ENCODE measurements around the gene NCKAP5.

The NCKAP5 gene

DNA sequence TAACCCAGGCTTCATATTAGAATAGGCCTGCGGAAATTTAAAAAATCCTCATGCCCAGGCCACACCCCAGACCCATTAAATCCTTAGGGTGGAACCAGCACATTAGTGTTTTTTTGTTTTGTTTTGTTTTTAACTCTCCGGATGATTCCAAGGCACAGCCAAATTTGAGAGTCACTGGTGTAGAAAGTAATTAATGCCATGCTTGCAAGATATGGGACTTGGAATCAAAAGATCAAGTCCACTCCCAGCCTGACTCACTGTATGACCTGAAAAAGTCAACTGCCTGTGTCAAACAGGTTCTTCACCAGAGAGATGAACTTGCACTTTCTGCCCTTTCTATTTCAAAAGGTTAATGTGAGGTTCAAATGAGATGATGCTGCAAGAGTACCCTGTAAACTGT is 588.0 kb downstream of the NCKAP5 start:
- no peak overlapping the region for H2BK120ac ChIP-seq (ENCODE audit: low read depth, low read length)
- H3K9me3 ChIP-seq (ENCODE audit: control insufficient read depth, low read length) = no peaks in the 10 kb centered on the region
- H3K4me1 ChIP-seq (ENCODE audit: control insufficient read depth, insufficient read depth, low read depth, low read length) = no peaks in the 10 kb centered on the region
- no peak overlapping the region for H2BK12ac ChIP-seq (ENCODE audit: low read length in 2 of 2)
- H3K9ac ChIP-seq (ENCODE audit: low read length) = no peak overlapping the region
- H4K91ac ChIP-seq (ENCODE audit: low read length) = no peak overlapping the region
- no peak overlapping the region for H3K23ac ChIP-seq (ENCODE audit: low read length in 2 of 2)
- no peak overlapping the region for H2AFZ ChIP-seq (ENCODE audit: low read depth, low read length)
- no peak for DNase-seq
- no peak overlapping the region for H3K27ac ChIP-seq (ENCODE audit: low read length, poor library complexity, severe bottlenecking)
- no peaks in the 10 kb centered on the region for H3K27me3 ChIP-seq (ENCODE audit: control insufficient read depth in 1 of 2, insufficient read depth in 1 of 2, low read length in 2 of 2)
- no peak overlapping the region for H3K4ac ChIP-seq (ENCODE audit: low read depth in 1 of 2, low read length in 2 of 2)
- no peak overlapping the region for H3K4me2 ChIP-seq (ENCODE audit: low read length, poor library complexity, severe bottlenecking)
- no peak overlapping the region for H3K18ac ChIP-seq (ENCODE audit: low read depth in 1 of 2, low read length in 2 of 2)
- WGBS = 100% methylated on average over 1 of the region's 2 CpGs
- H2BK15ac ChIP-seq (ENCODE audit: low read depth, poor library complexity, severe bottlenecking) = no peak overlapping the region
- no peak overlapping the region for H2AK5ac ChIP-seq (ENCODE audit: low read length, severe bottlenecking)
- H2BK5ac ChIP-seq (ENCODE audit: low read depth, low read length, poor library complexity, severe bottlenecking) = no peak overlapping the region
- H3K4me3 ChIP-seq (ENCODE audit: insufficient read depth in 1 of 2, low read depth in 1 of 2, low read length in 2 of 2) = no peak overlapping the region
- no peak overlapping the region for H4K8ac ChIP-seq (ENCODE audit: low read length)
- H3K79me1 ChIP-seq (replicated peaks; ENCODE audit: low read length, poor library complexity, severe bottlenecking) = peaks cover 5% of the 10 kb centered on the region
- H3K14ac ChIP-seq (ENCODE audit: low read length in 2 of 2) = no peak overlapping the region
- no peaks in the 10 kb centered on the region for H3K36me3 ChIP-seq (ENCODE audit: control insufficient read depth in 1 of 2, insufficient read depth in 2 of 2, low read depth in 1 of 2, low read length in 2 of 2)

DNA sequence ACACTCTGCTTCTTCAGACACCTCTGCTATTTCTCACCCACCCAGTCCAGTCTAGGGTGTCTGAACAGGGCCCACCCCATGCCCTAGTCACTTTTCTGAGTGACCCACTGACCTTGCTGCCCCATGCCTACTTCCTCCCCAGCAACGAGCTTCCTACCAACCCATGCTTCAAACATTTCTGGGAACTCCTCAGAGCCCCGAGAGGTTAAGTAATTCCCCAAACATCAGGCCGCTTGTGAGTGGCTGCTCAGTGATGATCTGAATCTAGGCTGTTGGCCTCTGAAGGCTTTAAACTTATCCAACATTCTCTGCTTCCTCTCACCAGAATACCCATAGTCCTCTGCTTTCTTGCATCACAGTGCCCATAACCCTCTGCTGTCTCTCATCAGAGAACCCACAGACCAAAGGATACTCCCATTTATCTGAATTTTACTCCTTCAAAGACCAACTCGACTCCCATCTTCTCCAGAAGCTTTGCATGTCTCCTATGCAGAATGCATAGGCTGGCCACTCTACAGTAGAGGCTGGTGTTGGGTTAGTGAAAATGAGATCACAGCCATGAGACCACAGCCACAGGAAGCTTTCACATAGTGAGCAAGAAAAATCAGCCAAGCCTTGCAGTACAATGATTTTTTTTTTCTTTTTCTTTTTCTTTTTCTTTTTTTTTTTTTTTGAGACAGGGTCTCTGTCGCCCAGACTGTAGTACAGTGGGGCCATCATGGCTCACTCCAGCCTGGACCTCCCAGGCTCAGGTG is 588.7 kb downstream of the NCKAP5 start:
- Histone ChIP-seq H3K4ac (ENCODE audit: low read depth in 1 of 2, low read length in 2 of 2) (no peak overlapping the region), H3K4me2 (ENCODE audit: low read length, poor library complexity, severe bottlenecking) (no peak overlapping the region), H3K36me3 (ENCODE audit: control insufficient read depth in 1 of 2, insufficient read depth in 2 of 2, low read depth in 1 of 2, low read length in 2 of 2) (no peaks in the 10 kb centered on the region), H2BK120ac (ENCODE audit: low read depth, low read length) (no peak overlapping the region), H2AK5ac (ENCODE audit: low read length, severe bottlenecking) (no peak overlapping the region), H3K4me3 (ENCODE audit: insufficient read depth in 1 of 2, low read depth in 1 of 2, low read length in 2 of 2) (no peak overlapping the region), H3K27ac (ENCODE audit: low read length, poor library complexity, severe bottlenecking) (no peak overlapping the region), H3K79me1 (replicated peaks; ENCODE audit: low read length, poor library complexity, severe bottlenecking) (peaks cover 5% of the 10 kb centered on the region), H3K14ac (ENCODE audit: low read length in 2 of 2) (no peak overlapping the region), H3K9ac (ENCODE audit: low read length) (no peak overlapping the region), H4K8ac (ENCODE audit: low read length) (no peak overlapping the region), H2BK5ac (ENCODE audit: low read depth, low read length, poor library complexity, severe bottlenecking) (no peak overlapping the region), H3K27me3 (ENCODE audit: control insufficient read depth in 1 of 2, insufficient read depth in 1 of 2, low read length in 2 of 2) (no peaks in the 10 kb centered on the region), H3K4me1 (ENCODE audit: control insufficient read depth, insufficient read depth, low read depth, low read length) (no peaks in the 10 kb centered on the region), H2BK12ac (ENCODE audit: low read length in 2 of 2) (no peak overlapping the region), H3K9me3 (ENCODE audit: control insufficient read depth, low read length) (no peaks in the 10 kb centered on the region), H3K23ac (ENCODE audit: low read length in 2 of 2) (no peak overlapping the region), H3K18ac (ENCODE audit: low read depth in 1 of 2, low read length in 2 of 2) (no peak overlapping the region), H2BK15ac (ENCODE audit: low read depth, poor library complexity, severe bottlenecking) (no peak overlapping the region), H2AFZ (ENCODE audit: low read depth, low read length) (no peak overlapping the region), H4K91ac (ENCODE audit: low read length) (no peak overlapping the region)
- no peak for DNase-seq
- 76% methylated on average over 4 of the region's 5 CpGs for WGBS

DNA sequence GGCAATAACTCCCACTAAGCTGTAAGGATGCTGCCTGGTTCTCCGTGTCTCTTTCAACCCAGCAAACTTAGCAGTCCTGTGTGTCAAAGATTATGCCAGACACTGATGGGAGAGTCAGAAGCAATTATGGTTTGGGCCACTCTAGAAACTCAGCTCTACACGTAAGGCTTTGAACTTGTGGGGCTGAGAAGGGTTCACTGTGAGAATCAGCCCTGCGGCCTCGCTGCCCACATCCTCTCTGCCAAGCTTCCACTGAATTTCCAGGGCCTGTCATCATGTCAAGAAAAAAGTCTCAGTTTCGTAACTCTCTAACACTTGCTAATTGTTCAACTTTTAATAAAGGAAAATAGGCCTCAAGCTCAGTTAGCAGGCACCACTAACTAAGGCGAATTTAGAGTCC is 589.4 kb downstream of the NCKAP5 start:
- H2AK5ac ChIP-seq (ENCODE audit: low read length, severe bottlenecking) = no peak overlapping the region

DNA sequence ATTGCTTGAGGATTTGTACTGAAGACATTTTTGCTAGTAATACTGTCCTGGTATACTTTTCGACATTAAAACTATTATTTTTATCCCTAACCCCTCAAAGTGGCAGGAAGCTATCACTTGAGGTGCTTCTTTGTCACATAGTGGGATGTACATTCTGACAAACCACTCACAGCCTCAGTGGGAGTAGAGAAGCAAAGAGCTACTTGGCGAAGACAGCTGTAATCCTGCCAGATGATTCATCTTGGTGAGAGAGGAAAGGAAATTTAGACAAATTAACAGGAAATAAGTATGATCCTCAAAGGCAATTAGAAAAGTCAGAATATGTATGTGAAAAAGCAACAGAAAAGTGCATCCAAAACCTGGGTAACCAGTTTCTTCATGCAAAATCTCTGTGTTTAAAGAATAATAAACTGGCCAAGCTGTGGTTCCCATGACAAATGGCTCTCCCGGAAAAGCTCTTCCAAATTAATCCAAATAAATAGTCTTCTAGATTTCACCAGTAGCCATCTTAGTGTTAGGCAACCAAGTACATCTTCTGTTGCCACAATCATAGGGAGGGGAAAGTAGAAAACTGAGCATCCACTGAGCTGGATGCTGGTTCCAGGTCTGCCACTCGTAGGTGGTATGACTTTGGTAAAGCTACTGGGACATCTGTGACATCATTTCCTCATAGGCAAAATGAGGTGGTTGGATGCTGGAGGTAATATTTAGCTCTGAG is 590.3 kb downstream of the NCKAP5 start:
- Histone ChIP-seq H2BK5ac (ENCODE audit: low read depth, low read length, poor library complexity, severe bottlenecking) (no peak overlapping the region), H4K91ac (ENCODE audit: low read length) (no peak overlapping the region), H3K27ac (ENCODE audit: low read length, poor library complexity, severe bottlenecking) (no peak overlapping the region), H3K4me3 (ENCODE audit: insufficient read depth in 1 of 2, low read depth in 1 of 2, low read length in 2 of 2) (no peak overlapping the region), H3K4me1 (ENCODE audit: control insufficient read depth, insufficient read depth, low read depth, low read length) (no peaks in the 10 kb centered on the region), H3K4me2 (ENCODE audit: low read length, poor library complexity, severe bottlenecking) (no peak overlapping the region), H2AFZ (ENCODE audit: low read depth, low read length) (no peak overlapping the region), H2BK12ac (ENCODE audit: low read length in 2 of 2) (no peak overlapping the region), H3K27me3 (ENCODE audit: control insufficient read depth in 1 of 2, insufficient read depth in 1 of 2, low read length in 2 of 2) (no peaks in the 10 kb centered on the region), H3K4ac (ENCODE audit: low read depth in 1 of 2, low read length in 2 of 2) (no peak overlapping the region), H3K18ac (ENCODE audit: low read depth in 1 of 2, low read length in 2 of 2) (no peak overlapping the region), H2BK120ac (ENCODE audit: low read depth, low read length) (no peak overlapping the region), H3K36me3 (ENCODE audit: control insufficient read depth in 1 of 2, insufficient read depth in 2 of 2, low read depth in 1 of 2, low read length in 2 of 2) (no peaks in the 10 kb centered on the region), H3K9me3 (ENCODE audit: control insufficient read depth, low read length) (no peaks in the 10 kb centered on the region), H3K79me1 (replicated peaks; ENCODE audit: low read length, poor library complexity, severe bottlenecking) (peaks cover 5% of the 10 kb centered on the region), H3K23ac (ENCODE audit: low read length in 2 of 2) (no peak overlapping the region), H3K14ac (ENCODE audit: low read length in 2 of 2) (no peak overlapping the region), H2AK5ac (ENCODE audit: low read length, severe bottlenecking) (no peak overlapping the region), H3K9ac (ENCODE audit: low read length) (no peak overlapping the region), H4K8ac (ENCODE audit: low read length) (no peak overlapping the region), H2BK15ac (ENCODE audit: low read depth, poor library complexity, severe bottlenecking) (no peak overlapping the region)
- peak; percentile 15 for DNase-seq
- WGBS = 56% methylated on average over 3 of the region's 4 CpGs

More for the DNA sequence above, 589.4 kb downstream of the NCKAP5 start:
- Histone ChIP-seq H3K79me1 (replicated peaks; ENCODE audit: low read length, poor library complexity, severe bottlenecking) (peaks cover 5% of the 10 kb centered on the region), H2BK15ac (ENCODE audit: low read depth, poor library complexity, severe bottlenecking) (no peak overlapping the region), H3K9ac (ENCODE audit: low read length) (no peak overlapping the region), H4K8ac (ENCODE audit: low read length) (no peak overlapping the region), H3K27ac (ENCODE audit: low read length, poor library complexity, severe bottlenecking) (no peak overlapping the region), H2BK5ac (ENCODE audit: low read depth, low read length, poor library complexity, severe bottlenecking) (no peak overlapping the region), H2BK12ac (ENCODE audit: low read length in 2 of 2) (no peak overlapping the region), H3K4me3 (ENCODE audit: insufficient read depth in 1 of 2, low read depth in 1 of 2, low read length in 2 of 2) (no peak overlapping the region), H4K91ac (ENCODE audit: low read length) (no peak overlapping the region), H3K4me1 (ENCODE audit: control insufficient read depth, insufficient read depth, low read depth, low read length) (no peaks in the 10 kb centered on the region), H2AFZ (ENCODE audit: low read depth, low read length) (no peak overlapping the region), H3K36me3 (ENCODE audit: control insufficient read depth in 1 of 2, insufficient read depth in 2 of 2, low read depth in 1 of 2, low read length in 2 of 2) (no peaks in the 10 kb centered on the region), H3K4me2 (ENCODE audit: low read length, poor library complexity, severe bottlenecking) (no peak overlapping the region), H3K27me3 (ENCODE audit: control insufficient read depth in 1 of 2, insufficient read depth in 1 of 2, low read length in 2 of 2) (no peaks in the 10 kb centered on the region), H3K4ac (ENCODE audit: low read depth in 1 of 2, low read length in 2 of 2) (no peak overlapping the region), H3K23ac (ENCODE audit: low read length in 2 of 2) (no peak overlapping the region), H3K9me3 (ENCODE audit: control insufficient read depth, low read length) (no peaks in the 10 kb centered on the region), H3K14ac (ENCODE audit: low read length in 2 of 2) (no peak overlapping the region), H3K18ac (ENCODE audit: low read depth in 1 of 2, low read length in 2 of 2) (no peak overlapping the region), H2BK120ac (ENCODE audit: low read depth, low read length) (no peak overlapping the region)
- no peak for DNase-seq
- WGBS = 89% methylated on average over 5 of the region's 6 CpGs
